ENCODE measurements around the gene IL9.

DNA sequence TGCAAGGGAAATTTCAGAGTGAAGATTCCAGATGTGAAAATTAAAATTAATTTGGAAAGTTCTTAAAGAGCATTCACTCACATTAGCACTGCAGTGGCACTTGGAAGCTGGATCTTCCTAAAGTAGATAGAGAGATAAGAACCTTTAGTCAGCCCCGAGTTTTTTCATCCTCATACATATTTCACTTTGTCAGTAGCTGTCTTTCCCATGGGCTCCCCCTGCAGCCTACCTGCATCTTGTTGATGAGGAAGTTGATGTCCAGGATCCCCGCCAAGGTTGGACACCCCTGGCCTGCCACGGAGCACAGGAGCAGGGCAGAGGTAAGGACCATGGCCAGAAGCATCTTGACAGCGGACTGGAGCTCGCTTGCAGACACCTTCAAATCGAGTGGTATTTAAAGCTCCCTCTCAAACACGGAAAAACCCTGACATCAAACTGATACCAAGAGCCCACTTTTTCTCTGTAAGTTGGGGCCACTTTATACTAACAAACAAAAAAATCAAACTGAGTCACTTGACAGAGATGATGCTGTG, at the start of gene IL9:
- TF ChIP-seq, protein P1, sequence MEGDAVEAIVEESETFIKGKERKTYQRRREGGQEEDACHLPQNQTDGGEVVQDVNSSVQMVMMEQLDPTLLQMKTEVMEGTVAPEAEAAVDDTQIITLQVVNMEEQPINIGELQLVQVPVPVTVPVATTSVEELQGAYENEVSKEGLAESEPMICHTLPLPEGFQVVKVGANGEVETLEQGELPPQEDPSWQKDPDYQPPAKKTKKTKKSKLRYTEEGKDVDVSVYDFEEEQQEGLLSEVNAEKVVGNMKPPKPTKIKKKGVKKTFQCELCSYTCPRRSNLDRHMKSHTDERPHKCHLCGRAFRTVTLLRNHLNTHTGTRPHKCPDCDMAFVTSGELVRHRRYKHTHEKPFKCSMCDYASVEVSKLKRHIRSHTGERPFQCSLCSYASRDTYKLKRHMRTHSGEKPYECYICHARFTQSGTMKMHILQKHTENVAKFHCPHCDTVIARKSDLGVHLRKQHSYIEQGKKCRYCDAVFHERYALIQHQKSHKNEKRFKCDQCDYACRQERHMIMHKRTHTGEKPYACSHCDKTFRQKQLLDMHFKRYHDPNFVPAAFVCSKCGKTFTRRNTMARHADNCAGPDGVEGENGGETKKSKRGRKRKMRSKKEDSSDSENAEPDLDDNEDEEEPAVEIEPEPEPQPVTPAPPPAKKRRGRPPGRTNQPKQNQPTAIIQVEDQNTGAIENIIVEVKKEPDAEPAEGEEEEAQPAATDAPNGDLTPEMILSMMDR (IDR thresholded peaks at IDR 0.05; ENCODE audit: insufficient read depth, low read length, poor library complexity, severe bottlenecking): no peak
- TF ChIP-seq EZH2phosphoT487 (conservative IDR thresholded peaks at IDR 0.05; ENCODE audit: low read length): no peak
